ENCODE results near the gene PAPSS2.

The PAPSS2 gene

GRCh38 chr10:87750817-87751216 lies 91.1 kb downstream of the PAPSS2 start:
- H3K9me2 ChIP-seq (replicated peaks; ENCODE audit: insufficient read depth, low read length): no peaks in the 10 kb centered on the region
- no peak overlapping the region for H3K27ac ChIP-seq (ENCODE audit: low read depth, low read length)
- H3K36me3 ChIP-seq (ENCODE audit: low read length): peaks cover 8% of the 10 kb centered on the region; the same call in 1 of the 2 replicates
- H3K79me2 ChIP-seq (ENCODE audit: insufficient read depth, low read length): no peaks in the 10 kb centered on the region
- H3K4me2 ChIP-seq (ENCODE audit: low read depth, low read length, poor library complexity, severe bottlenecking): no peak overlapping the region
- H3K4me3 ChIP-seq (ENCODE audit: insufficient read depth, low read length, poor library complexity, severe bottlenecking): no peak overlapping the region
- no peaks in the 10 kb centered on the region for H3K27me3 ChIP-seq (ENCODE audit: low read length)
- H3K9ac ChIP-seq (ENCODE audit: low read length): no peak overlapping the region
- H2AFZ ChIP-seq (ENCODE audit: low read depth, low read length, severe bottlenecking): no peak overlapping the region
- H3F3A ChIP-seq (ENCODE audit: insufficient read depth): peaks cover 5% of the 10 kb centered on the region; the same call in 1 of the 2 replicates
- TF ChIP-seq EZH2phosphoT487 (conservative IDR thresholded peaks at IDR 0.05; ENCODE audit: low read length) (no peak), CTCF (IDR thresholded peaks at IDR 0.05; ENCODE audit: insufficient read depth, low read length, poor library complexity, severe bottlenecking) (no peak)
- H3K9me3 ChIP-seq (ENCODE audit: insufficient read depth, low read length): no peaks in the 10 kb centered on the region
- H4K20me1 ChIP-seq (ENCODE audit: low read depth, low read length): no peaks in the 10 kb centered on the region

- Histone ChIP-seq H3F3A (ENCODE audit: insufficient read depth) (peaks cover 5% of the 10 kb centered on the region; the same call in 1 of the 2 replicates), H2AFZ (ENCODE audit: low read depth, low read length, severe bottlenecking) (no peak overlapping the region), H3K4me3 (ENCODE audit: insufficient read depth, low read length, poor library complexity, severe bottlenecking) (no peak overlapping the region), H3K9ac (ENCODE audit: low read length) (no peak overlapping the region), H4K20me1 (ENCODE audit: low read depth, low read length) (no peaks in the 10 kb centered on the region), H3K27ac (ENCODE audit: low read depth, low read length) (no peak overlapping the region), H3K9me3 (ENCODE audit: insufficient read depth, low read length) (no peaks in the 10 kb centered on the region), H3K36me3 (ENCODE audit: low read length) (peaks cover 8% of the 10 kb centered on the region; the same call in 1 of the 2 replicates), H3K9me2 (replicated peaks; ENCODE audit: insufficient read depth, low read length) (no peaks in the 10 kb centered on the region), H3K27me3 (ENCODE audit: low read length) (no peaks in the 10 kb centered on the region), H3K79me2 (ENCODE audit: insufficient read depth, low read length) (no peaks in the 10 kb centered on the region), H3K4me2 (ENCODE audit: low read depth, low read length, poor library complexity, severe bottlenecking) (no peak overlapping the region)
- TF ChIP-seq EZH2phosphoT487 (conservative IDR thresholded peaks at IDR 0.05; ENCODE audit: low read length) (no peak), CTCF (IDR thresholded peaks at IDR 0.05; ENCODE audit: insufficient read depth, low read length, poor library complexity, severe bottlenecking) (no peak)
These were observed 91.6 kb downstream of the PAPSS2 start for GRCh38 chr10:87751274-87751673.

GRCh38 chr10:87752566-87752965 lies 92.9 kb downstream of the PAPSS2 start:
- TF ChIP-seq EZH2phosphoT487 (conservative IDR thresholded peaks at IDR 0.05; ENCODE audit: low read length): no peak
- no peak for TF ChIP-seq CTCF (IDR thresholded peaks at IDR 0.05; ENCODE audit: insufficient read depth, low read length, poor library complexity, severe bottlenecking)
- Histone ChIP-seq H3K9ac (ENCODE audit: low read length) (no peak overlapping the region), H3F3A (ENCODE audit: insufficient read depth) (peaks cover 8% of the 10 kb centered on the region; the same call in 1 of the 2 replicates), H2AFZ (ENCODE audit: low read depth, low read length, severe bottlenecking) (no peak overlapping the region), H3K4me2 (ENCODE audit: low read depth, low read length, poor library complexity, severe bottlenecking) (no peak overlapping the region), H3K27me3 (ENCODE audit: low read length) (no peaks in the 10 kb centered on the region), H3K9me2 (replicated peaks; ENCODE audit: insufficient read depth, low read length) (no peaks in the 10 kb centered on the region), H3K36me3 (ENCODE audit: low read length) (peaks cover 18% of the 10 kb centered on the region; the same call in 1 of the 2 replicates), H3K79me2 (ENCODE audit: insufficient read depth, low read length) (no peaks in the 10 kb centered on the region), H3K4me3 (ENCODE audit: insufficient read depth, low read length, poor library complexity, severe bottlenecking) (no peak overlapping the region), H3K9me3 (ENCODE audit: insufficient read depth, low read length) (no peaks in the 10 kb centered on the region), H3K27ac (ENCODE audit: low read depth, low read length) (no peak overlapping the region), H4K20me1 (ENCODE audit: low read depth, low read length) (no peaks in the 10 kb centered on the region)

All from SU-DHL-6 (cell line).